C4-2B (cell line): ENCODE measurements around the gene EVI5.

Experiments
- ZFX ChIP-seq: fragments of 450-650 bp; IDR thresholded peaks from 2 replicates; pipeline ENCODE4 v1.6.1; 2017
- TF ChIP-seq, protein P1 (sequence below): fragments of 450-650 bp; conservative IDR thresholded peaks from 2 replicates; pipeline ENCODE4 v1.5.1; 2017; ENCODE audit warnings: mild to moderate bottlenecking

- TF ChIP-seq, protein P1, sequence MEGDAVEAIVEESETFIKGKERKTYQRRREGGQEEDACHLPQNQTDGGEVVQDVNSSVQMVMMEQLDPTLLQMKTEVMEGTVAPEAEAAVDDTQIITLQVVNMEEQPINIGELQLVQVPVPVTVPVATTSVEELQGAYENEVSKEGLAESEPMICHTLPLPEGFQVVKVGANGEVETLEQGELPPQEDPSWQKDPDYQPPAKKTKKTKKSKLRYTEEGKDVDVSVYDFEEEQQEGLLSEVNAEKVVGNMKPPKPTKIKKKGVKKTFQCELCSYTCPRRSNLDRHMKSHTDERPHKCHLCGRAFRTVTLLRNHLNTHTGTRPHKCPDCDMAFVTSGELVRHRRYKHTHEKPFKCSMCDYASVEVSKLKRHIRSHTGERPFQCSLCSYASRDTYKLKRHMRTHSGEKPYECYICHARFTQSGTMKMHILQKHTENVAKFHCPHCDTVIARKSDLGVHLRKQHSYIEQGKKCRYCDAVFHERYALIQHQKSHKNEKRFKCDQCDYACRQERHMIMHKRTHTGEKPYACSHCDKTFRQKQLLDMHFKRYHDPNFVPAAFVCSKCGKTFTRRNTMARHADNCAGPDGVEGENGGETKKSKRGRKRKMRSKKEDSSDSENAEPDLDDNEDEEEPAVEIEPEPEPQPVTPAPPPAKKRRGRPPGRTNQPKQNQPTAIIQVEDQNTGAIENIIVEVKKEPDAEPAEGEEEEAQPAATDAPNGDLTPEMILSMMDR = no peak
- TF ChIP-seq ZFX = no peak
Observed at GRCh38 chr1:92583821-92584760, 200.8 kb downstream of the EVI5 start.
